GM18861 (cell line): ENCODE results near the gene CROCC2.

Experiments
- ATAC-seq: cut with Tn5 transposase; IDR thresholded peaks from one replicate; pipeline ENCODE4 v1.9.1; 2021; ENCODE audit not compliant: unreplicated experiment

CROCC2 gene

GRCh38 chr2:240875228-240876034 lies 30.7 kb upstream of the CROCC2 start:
- no peak for ATAC-seq

DNA sequence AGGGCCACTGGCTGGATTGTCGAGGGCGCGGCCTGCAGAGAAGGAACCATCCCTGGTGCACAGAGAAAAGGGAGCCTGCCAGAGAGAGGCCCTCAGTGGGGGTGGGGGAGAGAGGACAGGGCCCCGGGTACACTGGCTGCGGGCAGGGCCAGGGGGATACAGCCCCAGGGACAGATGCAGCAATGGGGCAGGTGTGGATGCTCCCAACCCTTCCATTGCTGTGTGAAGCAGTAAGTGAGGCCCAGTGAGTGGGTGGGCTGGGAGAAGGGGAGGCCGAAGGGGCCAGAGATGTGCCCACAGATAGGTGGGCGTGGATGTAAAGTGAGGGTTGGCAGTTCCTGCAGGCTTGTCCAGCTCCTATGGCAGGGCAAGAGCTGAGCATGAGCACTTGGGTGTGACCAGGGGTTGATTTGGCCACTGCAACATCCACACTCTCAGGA lies 30.1 kb upstream of the CROCC2 start:
- no peak for ATAC-seq

- no peak for ATAC-seq
These were observed 29.5 kb upstream of the CROCC2 start for GRCh38 chr2:240876475-240877251.

- no peak for ATAC-seq
These were observed 28.4 kb upstream of the CROCC2 start for GRCh38 chr2:240877460-240878340.

DNA sequence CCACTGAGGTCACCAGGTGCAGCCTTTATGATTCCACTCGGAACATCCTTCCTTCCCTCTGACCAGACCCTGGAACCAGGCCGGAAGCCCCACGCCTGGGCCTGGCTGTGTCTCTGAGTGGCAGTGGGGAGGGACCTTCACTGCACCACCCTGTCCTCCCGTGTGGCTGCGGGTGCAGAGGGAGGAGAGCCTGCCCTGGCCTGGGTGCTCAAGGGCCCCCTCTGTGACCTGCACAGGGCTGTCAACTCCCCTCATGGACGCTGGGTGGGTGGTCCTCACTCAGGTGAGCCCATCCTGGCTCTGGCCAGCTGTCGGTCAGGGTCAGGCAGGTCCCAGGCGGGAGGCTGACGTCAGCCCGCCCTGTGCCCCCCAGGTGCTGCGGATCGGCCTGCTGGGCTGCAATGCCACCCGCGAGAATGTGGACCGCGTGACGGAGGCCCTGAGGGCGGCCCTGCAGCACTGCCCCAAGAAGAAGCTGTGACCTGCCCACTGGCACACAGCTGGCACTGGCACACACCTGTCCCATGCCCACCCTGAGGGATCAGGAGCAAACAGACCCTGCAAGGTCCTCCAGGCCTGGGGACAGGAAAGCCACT lies 27.7 kb upstream of the CROCC2 start:
- ATAC-seq = no peak

GRCh38 chr2:240879105-240879504 lies 27.0 kb upstream of the CROCC2 start:
- ATAC-seq = no peak

DNA sequence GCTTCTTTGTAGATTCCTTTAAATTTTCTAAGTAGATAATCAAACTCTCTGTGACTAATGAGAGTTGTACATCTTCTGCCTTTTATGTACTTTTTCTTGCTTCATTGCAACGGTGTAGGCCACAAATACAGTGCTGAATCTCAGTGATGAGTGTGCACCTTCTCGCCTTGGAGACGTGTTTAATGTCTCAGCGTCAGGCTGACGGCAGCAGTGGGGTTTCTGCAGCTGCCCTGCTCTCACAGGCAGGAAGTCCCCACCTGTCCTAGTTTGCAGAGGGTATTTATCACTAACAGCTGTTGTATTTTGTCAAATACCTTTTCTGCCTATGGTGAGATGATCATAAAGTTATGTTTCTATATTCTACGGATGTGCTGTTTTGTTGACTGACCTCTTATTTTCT lies 24.2 kb upstream of the CROCC2 start:
- ATAC-seq = no peak

- no peak for ATAC-seq
These were observed 21.9 kb upstream of the CROCC2 start for GRCh38 chr2:240884221-240884620.

GRCh38 chr2:240884745-240885144 lies 21.4 kb upstream of the CROCC2 start:
- no peak for ATAC-seq

DNA sequence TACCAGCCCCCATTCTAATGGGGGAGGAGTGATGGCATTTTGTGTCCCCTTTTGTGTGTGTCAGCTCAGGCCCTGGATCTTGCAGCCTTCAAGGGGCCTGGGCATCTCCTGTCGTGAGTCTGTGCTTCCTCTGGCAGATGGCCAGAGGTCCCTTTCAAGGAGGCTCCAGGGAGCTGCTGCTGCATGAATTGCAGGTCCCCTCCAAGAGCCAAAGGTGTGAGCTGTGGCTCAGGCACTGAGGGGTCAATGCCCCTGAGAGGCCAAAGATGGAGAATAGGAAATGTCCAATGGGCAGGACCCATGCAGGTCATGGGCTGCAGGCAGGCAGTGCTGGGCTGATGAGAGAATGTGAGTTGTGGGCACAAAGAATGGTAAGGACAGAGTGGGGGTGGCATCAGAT lies 20.6 kb upstream of the CROCC2 start:
- no peak for ATAC-seq

DNA sequence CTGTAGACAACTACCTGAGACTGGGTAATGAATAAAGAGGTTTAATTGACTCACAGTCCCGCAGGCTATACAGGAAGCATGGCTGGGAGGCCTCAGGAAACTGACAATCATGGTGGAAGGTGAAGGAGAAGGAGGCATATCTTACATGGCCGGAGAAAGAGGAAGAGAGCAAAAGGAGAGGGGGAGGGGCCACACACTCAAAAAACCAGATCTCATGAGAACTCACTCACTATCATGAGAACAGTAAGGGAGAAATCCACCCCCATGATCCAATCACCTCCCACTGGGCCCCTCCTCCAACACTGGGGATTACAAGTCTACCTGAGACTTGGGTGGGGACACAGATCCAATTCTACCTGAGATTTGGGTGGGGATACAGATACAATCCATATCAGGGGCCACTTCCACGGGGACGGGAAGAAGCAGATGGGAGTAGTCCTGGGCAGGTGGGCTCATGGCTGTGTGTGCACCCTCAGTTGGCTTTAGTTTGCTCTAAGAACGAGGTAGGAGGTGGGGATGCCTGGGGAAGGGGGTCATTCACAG lies 20.0 kb upstream of the CROCC2 start:
- no peak for ATAC-seq

GRCh38 chr2:240886678-240887609 lies 19.2 kb upstream of the CROCC2 start:
- no peak for ATAC-seq

DNA sequence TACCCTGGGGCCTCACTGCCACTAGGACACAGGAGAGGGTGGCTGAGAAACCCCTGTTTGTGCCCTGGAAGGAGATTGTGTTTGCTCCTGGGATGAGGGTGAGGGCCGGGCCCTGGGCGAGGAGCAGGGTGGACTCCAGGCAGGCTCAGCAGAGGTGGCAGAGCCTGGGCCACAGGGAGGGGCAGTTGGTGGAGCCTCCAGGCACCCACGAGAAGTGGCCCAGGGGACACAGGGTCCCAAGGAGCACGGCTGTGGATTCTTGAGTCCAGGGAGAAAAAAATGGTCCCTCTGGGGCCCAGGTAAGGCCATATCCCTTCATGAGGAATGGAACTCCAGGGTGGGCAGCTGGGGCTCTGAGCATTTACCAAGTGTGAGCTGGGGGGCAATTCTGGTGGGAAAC lies 18.5 kb upstream of the CROCC2 start:
- no peak for ATAC-seq

DNA sequence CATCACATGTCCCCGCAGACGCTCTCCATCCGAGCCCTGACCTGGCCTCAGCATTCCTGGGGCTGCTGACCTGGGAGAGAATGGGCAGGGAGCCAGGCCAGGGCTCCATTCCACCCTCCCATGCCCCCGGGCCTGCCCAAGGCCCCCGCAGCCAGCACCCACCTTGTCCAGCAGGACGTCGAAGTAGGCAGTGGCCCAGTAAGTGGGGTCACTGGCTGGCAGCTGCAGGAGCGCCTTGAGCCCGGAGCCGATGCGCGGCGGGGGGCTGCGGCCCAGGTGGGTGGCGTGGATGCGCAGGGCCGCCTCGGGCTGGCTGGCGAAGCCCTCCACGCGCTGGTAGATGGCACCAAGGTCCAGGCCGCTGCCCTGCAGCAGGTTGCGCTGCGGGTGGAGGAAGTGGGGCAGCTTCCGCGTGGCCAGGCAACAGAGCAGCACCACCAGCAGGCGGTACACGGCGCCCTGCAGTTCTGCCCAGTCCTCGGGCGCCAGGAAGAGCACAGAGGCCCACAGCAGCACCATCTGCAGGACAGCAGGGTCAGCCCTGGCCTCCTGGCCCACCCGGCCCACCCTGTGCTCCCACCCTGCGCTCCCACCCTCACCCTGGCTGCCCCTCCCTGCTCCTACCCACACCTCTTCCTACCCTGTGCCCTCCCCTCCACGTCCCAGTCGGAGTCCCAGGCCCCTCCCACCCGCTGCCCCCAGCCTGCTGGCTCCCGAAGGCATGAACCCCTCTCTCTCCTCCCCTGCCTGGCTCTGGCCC lies 17.8 kb upstream of the CROCC2 start:
- no peak for ATAC-seq

- ATAC-seq = no peak
These were observed 17.1 kb upstream of the CROCC2 start for GRCh38 chr2:240888890-240889573.

DNA sequence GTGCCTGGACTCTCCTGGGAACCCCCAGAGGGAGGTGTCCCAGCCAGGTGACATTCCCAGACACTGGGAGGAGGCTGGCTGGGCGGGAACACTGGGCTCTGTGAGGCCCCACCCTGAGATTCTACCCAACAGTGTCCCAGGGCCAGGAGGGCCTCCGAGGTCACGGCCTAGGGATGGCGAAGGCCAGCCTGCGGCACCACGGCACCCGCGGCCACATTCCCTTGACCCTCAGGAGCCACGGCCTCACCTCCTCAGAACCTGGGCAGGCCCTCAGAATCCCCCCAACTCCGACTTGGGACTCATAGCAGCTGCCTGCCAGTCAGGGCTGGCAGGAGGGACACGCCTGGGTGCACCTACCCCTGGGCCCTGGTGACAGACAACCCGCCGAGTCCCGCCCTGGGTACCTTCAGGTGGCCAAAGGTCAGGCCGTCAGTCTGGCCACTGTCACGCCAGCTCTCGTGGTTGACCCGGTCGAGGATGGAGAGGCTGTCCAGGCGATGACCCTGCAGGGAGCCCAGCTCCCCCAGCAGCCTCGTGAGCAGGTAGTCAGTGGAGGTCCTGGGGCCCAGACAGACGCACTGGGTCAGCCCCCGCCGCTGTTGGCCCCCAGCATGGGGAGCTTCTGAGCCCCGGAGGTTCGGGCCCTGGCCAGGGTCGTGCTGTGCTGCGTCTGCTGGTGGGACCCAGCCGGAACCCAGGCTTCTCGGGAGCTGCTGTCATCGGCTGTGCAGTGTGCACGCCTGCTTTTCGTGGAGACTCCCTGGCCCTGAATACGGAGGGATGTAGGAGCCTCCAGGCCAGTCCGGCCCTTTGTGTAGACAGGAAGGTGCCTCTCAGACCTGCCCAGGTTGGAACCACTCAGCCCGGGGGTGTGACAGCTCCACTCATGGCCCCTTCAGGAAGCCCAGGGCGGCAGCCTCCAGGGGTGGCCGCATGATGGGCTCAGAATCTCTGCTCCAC lies 16.3 kb upstream of the CROCC2 start:
- ATAC-seq = no peak

DNA sequence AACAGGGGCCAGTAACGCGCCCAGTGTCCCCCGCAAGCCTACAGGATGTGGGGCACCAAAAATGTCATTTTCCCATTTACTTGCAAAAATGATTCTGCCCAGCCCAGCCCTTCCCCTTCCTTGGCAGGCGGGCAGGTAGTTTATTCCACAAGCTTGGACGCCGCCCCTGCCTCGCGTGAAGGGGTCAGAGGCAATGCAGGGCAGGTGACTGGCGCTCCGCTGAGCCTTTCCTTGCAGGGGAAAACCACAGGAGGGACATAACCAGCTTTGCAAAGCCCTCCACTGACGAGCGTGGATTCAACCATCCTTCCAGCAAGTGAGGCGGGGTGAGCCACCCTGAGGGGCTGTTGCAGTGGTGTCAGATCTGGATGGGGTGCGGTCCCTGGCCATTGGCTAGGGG lies 15.4 kb upstream of the CROCC2 start:
- ATAC-seq = no peak
